Stimulated activated CD8-positive, alpha-beta memory T cell treated with anti-CD3 and anti-CD28 coated beads, Interleukin-12 subunit alpha, Interleukin-12 subunit beta, amount 100 ng/mL, for 24 hours (primary cell): Measurements from ENCODE around the gene GRPEL1.

ENCODE experiments used
- DNase-seq: peaks from one replicate; pipeline ENCODE4 v3.0.0-alpha.2; 2020; ENCODE audit errors: extremely low read depth

Gene GRPEL1

GRCh38 chr4:7045553-7045952 is 22.3 kb downstream of the GRPEL1 start:
- no peak for DNase-seq

DNA sequence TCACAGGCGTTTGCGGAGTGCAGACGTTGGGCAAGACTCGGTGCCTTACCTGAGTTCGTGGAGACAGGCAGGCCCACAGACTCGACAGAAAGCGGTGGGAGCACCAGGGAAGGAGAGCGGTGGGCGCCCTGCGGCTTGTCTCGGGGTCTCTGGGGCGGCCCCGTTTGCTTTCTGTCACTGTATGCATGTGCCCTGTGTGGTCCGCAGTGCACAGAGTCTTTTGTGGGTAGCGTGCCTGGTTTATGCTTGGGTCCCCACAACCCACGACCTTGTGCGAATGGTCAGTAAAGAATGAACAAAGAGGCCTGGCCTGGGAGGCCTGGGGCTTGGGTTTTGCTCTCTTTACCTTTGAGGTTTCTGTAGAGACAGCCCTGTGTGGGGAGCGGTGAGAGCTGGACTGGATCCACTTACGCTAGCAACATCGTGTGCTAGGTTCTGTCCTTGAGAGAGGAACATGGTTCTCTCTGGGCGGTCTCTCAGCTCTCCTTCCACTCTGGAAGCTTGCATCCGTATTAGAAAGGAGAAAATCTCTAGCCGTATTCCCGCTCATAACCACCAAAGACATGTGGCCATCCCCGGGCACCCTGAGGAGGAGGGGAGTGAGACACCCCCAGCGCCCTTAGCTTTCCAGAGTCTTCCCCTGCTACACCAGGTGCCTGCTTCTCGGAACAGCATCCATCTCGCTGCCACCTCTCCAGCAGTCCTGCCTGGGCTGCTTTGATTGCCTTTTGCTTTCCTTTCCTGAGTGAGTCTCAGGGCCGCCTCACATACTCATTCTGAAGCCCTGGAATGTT is 23.5 kb downstream of the GRPEL1 start:
- no peak for DNase-seq

GRCh38 chr4:7043284-7044136 is 24.4 kb downstream of the GRPEL1 start, which contains the start of gene TADA2B:
TADA2B (plus strand) TSS chr4:7043372; CDS start chr4:7043580, 208 bp downstream.
- no peak for DNase-seq

DNA sequence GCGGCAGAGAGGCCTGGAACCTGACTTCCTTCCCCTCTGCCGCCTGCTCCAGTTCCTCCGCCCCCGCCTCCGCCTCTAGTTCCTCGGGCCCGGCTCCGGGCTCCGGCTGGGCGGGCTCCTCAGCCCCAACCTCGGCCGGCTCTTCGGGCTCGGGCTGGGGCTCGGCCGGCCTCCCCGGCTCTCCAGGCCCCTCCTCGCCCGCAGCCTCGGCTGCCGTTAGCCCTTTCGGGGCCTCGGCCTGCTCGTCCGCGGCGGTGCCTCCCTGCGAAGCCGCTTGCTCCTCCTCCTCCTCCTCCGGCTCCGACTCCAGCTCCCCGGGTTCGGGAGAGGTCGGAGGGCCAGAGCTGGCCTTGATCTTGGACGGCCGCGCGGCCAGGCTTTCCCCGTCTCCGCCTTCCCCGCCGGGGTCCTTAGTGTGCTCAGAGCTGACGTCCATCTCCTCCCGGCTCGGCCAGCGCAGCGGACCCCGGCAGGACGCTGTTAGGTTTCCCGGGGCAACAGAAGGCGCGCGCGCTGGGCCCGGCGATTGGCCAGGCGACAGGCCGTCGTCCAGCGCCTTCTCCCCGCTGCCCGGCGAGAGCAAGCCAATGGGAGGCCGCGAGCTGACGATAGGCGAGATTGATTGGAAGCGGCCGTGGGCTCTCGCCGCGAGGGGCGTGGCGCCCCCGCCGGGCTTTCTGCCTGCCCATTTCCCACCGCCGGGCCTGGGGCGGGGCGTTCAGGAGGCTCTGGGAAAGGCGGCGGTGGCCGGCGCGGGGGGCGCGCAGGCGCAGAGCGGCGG is 25.2 kb downstream of the GRPEL1 start:
- peak; percentile 71 for DNase-seq

DNA sequence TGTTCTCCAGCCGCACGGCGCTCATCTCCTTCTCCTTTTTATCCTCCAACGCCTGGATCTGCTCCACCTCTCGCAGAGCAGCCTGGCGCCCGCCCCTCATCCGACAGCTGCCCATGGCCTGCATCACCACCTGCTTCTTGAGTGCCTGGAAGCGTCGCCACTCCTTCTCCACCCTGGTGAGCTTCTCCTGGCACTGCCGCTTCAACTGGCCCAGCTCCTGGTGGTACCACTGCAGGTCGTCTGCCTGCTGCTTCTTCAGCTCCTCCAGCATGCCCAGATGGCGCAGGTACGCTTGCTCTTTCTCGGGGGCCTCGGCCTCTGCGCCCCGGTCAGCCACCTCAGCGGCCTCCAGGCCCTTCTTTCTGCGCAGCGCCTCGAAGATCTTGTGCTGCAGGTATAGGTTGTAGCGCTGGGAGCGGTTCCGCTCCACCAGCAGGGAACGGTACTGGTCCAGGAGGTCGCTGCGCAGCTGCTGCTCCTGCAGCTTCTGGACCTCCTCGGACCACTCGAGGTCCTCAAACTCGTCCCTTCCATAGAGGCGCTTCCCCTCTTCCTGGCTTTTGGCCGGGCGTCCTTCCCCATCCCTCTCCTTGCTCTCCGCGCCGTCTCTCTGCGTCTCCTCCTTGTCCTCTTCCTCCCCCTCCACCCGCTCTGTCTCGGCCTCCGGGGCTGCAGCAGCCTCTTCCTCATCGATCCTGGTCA is 25.9 kb downstream of the GRPEL1 start:
- no peak for DNase-seq

GRCh38 chr4:7041246-7041645 is 26.6 kb downstream of the GRPEL1 start:
- DNase-seq: no peak

DNA sequence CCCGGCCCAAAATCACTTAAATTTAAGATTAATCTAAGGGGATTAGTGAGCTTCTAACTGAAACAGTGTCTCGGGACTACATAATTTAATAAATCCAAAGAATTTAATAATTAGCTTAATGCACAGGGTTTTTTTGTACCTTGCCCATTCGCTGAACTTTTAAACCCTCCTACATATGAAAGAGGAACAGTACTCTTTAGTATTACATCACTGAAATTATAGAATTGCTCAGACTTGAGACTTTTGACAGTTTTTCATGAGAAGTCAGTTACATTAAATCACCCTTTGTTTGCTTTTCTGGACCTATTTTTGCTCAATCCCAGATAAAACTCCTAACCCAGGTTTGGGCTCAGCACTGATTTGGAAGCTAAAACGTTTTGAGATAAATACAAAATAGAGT is 27.1 kb downstream of the GRPEL1 start:
- no peak for DNase-seq

- no peak for DNase-seq
Measured at GRCh38 chr4:7037425-7037824, 30.4 kb downstream of the GRPEL1 start.

DNA sequence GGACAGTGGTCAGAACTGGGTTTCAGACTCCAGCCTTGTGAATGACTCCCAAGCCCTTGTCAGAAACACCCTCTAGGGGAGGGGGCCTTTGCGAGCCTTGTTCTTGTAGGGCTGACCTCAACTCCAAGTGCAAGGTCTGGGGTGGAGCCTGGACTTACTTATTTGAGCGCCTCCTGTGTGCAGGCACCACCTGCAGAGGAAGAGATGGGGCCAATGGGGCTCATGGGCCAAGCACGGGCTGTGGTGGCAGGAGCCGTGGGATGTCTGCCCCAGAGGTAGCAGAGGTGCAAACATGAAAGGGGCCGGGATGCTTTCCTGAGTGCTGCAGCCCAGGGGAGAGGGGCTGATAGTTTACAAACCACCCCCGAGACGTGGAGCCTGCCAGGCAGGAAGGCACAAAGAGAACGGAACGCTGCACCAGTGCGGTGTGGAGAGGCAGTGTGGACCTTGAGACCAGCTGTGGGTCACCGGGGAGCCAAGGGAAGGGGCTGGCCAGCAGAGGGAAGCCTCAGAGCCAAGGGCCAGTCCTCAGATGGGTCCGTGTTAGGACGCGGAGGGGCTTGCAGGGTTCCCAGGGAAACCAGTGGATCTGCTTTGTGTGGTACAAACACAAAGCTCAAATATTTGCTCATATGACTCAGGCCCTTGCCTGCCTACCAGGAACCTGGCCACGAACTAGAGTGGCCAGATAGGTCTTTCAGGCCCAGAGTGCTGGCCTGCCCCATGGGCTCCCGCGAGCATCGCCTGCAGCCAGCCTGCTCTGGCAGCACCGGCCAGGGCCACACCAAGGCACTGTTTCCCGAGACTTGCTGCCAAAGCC is 33.4 kb downstream of the GRPEL1 start:
- no peak for DNase-seq

GRCh38 chr4:7032596-7032995 is 35.3 kb downstream of the GRPEL1 start:
- no peak for DNase-seq

DNA sequence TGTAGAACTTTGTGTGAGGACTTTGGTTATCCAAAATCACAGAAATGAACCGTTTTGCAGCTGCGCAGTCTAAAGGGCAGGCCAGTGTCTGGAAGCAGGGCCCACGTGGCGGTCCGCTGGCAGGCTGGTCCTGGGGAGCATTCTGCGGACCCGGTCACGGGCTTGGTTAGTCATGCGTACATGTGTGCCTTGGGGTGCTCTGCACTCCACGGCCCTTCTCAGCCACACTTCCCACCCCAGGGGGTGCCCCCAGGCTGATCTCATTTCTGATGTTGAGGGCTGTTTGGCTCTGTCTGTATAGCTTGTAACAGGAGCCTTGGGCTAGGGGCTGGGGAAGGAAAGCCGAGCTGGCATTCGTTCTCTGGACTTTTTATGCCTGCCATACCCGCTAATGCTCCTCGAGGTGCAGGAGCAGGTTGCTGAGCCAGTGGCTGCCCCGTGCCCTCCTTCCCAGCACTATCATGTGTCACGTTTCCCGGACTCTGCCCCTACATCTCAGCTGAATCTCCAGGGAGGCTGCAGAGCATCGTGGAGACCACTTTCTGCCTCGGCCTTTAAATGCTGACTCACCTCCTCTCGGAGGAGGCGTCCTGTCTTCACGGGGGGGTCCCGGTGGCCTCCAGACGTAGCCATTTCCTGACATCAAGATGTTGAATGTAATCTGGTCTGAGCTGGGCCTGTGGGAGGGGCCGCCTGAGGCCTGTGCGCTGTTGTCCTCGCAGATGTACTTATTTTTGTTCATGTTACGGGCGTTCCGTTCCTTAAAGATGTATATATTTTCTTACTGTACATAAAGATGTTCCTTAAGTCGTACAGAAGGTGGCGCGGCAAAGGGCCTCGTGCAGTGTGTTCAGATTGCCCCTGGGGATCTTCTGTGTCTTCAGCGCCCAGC is 36.1 kb downstream of the GRPEL1 start:
- no peak for DNase-seq

DNA sequence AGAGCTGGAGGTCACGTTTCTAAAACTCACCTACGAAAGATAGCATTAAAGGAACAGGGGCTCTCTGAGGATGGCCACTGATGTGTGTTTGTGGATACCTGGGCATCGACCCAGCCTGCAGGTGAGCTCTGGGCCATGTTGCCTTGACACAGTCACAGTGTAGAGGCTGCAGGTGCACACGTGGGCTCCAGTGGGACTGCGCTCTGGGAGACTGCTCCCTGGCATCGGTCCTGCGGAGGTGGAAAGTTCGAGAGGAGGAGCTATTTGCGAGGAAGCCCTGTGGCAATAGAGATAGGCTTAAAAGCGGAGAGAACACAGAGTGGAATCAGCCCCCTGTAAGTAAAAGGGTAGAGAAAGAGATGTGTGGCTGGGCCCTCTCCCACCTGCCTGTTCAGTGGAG is 37.0 kb downstream of the GRPEL1 start:
- DNase-seq: no peak

GRCh38 chr4:7029921-7030320 is 37.9 kb downstream of the GRPEL1 start:
- no peak for DNase-seq

DNA sequence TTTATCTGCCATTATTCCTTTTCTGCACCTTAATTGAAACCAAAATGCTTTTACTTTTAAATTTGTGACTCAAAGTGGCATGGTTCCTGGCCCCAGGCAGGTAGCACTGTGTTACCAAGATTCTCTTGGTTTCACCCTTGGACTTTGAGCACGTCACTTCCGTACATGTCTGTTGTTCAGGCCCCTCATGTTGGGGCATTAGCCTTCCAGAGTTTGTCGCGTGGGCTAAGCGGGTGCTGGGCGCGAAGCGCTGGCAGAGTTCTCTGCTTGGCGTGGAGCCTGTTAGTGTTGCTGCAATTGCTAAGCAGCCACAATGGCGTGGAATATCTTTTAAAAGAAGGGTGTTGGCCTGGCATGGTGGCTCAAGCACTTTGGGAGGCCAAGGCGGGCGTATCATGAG is 38.7 kb downstream of the GRPEL1 start:
- no peak for DNase-seq

- no peak for DNase-seq
Measured at GRCh38 chr4:7027913-7028312, 40.0 kb downstream of the GRPEL1 start.

DNA sequence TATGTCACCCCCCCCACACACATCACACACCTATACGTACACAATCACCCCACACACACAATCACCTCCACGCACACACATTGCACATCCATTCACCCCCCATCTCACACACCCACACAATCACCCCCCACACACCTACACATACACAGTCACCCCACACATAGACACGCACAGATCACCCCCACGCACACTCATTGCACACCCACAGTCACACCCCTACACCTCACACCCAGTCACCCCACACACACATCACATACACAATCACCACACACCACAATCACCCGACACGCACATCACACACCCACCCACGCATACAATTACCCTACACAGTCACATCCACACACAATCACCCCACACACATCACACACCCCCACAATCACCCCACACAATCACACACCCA is 40.6 kb downstream of the GRPEL1 start:
- DNase-seq: no peak

- DNase-seq: no peak
Measured at GRCh38 chr4:7026107-7026506, 41.8 kb downstream of the GRPEL1 start.

DNA sequence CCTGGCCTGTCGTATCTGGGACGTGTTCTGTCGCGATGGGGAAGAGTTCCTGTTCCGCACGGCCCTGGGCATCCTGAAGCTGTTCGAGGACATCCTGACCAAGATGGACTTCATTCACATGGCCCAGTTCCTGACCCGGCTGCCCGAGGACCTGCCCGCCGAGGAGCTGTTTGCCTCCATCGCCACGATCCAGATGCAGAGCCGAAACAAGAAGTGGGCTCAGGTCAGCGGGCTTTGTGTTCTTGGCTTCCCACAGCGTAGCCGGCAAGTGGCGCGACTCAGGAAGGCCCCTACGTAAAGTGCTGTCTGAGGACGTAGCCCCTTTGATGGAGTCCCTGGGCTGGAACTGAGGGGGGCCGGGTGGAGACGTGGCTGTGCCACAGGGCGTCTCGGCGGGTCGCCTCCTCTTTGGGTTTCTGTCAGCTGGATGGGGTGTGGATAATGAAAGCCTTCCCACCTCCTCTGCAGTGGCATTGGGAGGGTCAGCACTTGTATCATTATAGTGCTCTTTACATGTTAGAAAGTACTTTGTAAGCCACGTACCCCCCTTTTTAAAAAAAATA is 42.7 kb downstream of the GRPEL1 start:
- no peak for DNase-seq

DNA sequence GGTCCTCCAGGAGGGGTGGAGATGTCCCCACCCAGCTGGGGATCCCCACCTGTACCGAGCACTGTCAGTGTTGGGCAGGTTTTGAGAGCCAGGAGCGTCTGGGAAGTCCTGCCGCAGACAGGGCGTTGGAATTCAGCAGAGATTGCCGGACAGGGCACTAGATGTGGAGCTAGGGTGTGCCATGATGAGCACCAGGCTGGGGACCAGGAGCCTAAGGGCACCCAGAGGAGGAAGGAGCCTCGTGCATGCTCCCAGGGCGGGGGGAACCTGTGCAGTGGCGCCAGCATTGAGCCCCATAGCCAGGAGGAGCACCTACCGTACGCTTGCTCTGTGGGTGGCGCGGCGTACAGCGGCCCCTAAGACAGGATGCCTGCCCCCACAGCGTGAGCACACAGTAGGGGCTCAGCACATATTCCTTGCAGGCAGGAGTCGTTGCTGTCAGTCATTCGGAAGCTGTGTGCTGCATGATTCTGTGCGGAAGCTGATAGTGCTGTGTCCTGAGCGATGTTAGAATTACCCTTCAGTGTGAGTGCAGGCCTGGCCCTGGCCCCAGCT is 43.5 kb downstream of the GRPEL1 start:
- no peak for DNase-seq
